GM19397 (cell line): ENCODE results near the gene EFNA5.

ENCODE experiments used
- ATAC-seq: cut with Tn5 transposase; IDR thresholded peaks from one replicate; pipeline ENCODE4 v1.9.1; 2021; ENCODE audit warnings: mild to moderate bottlenecking, moderate library complexity; ENCODE audit not compliant: unreplicated experiment

EFNA5 gene

DNA sequence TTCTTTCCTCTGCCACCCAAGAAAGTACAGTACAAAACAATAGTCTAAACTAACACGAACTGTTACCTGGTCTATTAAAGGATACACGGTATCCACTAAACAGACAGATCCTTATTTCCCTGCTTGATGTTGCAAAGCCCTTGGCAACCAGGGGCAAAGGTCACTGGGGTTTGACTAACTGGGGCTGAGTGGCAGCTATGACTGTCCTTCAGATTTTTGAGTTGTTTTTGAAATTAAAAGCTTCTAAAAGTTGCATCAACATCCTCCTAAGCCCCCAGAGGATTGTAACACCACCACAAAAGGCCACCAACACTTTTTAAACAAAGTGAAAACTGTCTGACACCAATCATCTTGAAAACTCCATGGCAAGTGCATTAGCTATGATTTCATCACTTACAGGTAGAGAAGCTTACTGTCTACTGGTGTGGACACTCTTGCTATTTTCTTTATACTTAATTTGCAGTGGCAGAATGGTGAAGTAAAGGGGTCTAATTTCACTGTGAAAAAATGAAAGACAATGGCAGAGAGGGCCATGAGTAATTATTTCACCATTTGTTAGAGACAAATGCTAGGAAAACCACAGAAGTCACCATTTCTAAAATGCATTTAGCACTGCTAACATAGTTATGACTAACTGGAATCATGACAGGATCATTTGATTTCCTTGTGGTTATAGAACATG is 292.4 kb downstream of the EFNA5 start:
- no peak for ATAC-seq

- no peak for ATAC-seq
These were observed 293.5 kb downstream of the EFNA5 start for GRCh38 chr5:107377277-107377609.

- no peak for ATAC-seq
These were observed 294.0 kb downstream of the EFNA5 start for GRCh38 chr5:107376546-107377276.

DNA sequence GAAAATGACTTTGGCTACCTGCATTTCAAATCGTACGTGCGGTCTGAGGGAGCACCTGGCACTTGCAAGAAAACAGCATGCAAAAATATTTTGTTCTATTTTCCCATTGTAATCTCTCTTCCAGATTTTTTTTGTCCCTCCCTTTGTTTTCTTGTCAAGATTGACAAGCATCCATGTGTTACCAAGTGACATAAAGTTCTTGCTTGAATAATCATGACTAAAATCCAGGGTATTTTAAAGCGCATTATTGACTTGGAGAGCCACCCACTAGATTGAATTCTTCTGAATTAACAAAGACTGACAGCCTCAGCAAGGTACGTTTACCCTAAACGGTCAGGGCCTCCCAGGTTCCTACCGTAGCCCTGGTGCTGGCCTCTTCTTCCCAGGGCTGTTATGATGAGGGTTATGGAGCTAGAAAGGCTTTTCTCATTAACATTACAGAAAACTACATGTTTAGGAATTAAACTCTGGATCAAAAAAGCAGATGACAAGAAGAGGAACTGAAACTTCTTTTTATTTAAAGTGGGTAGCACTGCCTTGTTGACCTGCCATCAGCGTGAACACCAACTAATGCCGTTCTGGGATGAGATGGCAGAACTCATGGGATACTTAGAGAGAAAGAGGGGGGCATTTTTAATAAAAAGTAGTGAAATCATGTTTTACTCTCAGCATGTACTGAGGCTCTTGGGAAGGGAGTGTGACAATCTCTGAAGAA is 297.0 kb downstream of the EFNA5 start:
- ATAC-seq, result peak; percentile 63

DNA sequence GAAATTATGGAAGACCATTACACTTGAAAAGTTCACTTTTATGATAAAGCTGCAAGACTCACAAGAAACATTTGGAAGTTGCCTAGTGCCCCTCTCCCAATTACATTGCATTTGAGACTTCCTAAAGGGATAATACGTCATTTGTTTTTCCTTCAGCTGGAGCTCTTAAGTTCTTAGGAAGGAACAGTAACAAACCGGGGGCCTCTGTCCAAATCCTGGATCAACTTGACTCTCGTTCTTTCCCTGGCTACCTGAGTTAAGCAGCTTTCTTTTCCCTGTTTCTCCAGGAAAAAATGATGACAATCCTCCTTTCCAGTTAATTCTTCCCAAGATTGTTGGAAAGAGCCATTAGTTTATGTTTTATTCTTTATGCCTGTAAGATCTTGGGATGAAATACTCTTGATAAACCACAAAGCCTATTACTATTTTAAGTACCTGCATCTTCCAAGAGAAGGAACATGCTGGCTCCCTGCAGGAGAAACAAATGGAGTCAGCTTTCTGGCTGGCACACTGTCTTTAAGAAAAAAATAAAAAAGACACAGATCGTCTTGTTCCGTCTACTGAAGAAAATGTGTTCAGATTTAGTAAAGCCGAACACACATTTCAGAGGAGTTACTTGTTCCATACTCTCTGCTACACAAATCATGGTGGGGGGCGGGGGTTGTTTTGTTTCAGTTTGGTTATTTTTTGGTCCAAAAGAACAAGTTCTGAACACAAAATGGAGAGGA is 297.9 kb downstream of the EFNA5 start:
- no peak for ATAC-seq

GRCh38 chr5:107370396-107370968 is 300.3 kb downstream of the EFNA5 start:
- ATAC-seq, result no peak

- ATAC-seq, result no peak
These were observed 301.1 kb downstream of the EFNA5 start for GRCh38 chr5:107369622-107370021.

GRCh38 chr5:107368615-107369014 is 302.1 kb downstream of the EFNA5 start:
- no peak for ATAC-seq

- ATAC-seq, result no peak
These were observed 302.8 kb downstream of the EFNA5 start for GRCh38 chr5:107367939-107368338.

GRCh38 chr5:107367480-107367879 is 303.3 kb downstream of the EFNA5 start:
- no peak for ATAC-seq

GRCh38 chr5:107365320-107366109 is 305.2 kb downstream of the EFNA5 start:
- ATAC-seq, result peak; percentile 46

GRCh38 chr5:107364443-107365319 is 306.1 kb downstream of the EFNA5 start:
- peak; percentile 16 for ATAC-seq

GRCh38 chr5:107363768-107364167 is 307.0 kb downstream of the EFNA5 start:
- no peak for ATAC-seq

GRCh38 chr5:107361945-107362344 is 308.8 kb downstream of the EFNA5 start:
- no peak for ATAC-seq

DNA sequence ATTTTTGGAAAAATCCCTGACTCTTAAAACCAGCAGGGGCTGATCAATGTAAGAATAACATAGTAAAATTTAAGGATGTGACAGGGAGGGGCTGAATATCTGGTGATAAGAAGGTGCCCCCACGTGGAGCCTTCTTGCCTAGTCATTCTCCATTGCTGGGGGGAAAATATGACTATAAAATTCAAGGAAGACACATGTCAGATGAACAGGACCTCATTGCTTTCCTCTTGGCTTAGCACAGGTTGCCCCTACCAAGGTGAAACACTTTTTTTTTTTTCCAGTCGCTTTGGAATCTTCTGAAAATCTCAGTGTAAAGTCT is 310.9 kb downstream of the EFNA5 start:
- ATAC-seq, result no peak

- no peak for ATAC-seq
These were observed 311.5 kb downstream of the EFNA5 start for GRCh38 chr5:107359033-107359915.

DNA sequence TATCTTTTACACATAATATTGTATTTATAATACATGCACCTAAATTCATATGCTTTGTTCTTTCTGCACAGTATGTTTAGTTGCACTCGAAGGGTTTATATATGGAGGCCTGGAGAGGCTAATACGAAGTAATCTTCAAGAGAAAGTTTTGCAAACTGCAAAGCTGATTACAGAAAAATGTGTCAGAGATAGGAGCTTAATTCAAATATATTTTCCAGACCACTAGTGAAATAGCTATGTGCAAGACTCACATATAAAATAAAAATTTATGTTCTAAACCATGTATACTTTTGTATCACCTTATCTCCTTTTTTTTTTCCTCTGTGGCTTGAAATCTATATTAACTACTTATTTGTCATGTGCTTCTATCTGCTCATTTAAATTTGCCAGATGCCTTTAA is 313.8 kb downstream of the EFNA5 start:
- no peak for ATAC-seq

DNA sequence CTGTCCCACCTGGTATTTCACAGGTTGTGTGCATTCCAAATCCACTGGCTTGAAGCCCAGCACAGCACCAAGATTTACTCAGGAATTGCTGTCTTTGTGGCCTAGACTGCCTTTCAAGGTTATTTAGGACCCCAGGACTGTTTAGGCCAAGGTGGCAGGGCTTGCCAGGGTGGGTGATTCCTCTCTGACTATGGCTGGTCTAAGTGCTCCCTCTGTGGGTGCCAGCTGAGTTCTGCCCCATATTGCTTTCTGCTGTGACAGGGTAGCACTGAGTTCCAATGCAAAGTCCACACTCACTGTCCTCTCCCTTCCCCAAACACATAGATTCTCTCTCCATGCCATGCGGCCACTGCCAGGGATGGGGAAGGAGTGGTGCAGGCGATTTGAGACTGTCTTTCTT is 318.2 kb downstream of the EFNA5 start:
- ATAC-seq, result no peak
